Measurements from ENCODE around the gene PIP5K1B.

DNA sequence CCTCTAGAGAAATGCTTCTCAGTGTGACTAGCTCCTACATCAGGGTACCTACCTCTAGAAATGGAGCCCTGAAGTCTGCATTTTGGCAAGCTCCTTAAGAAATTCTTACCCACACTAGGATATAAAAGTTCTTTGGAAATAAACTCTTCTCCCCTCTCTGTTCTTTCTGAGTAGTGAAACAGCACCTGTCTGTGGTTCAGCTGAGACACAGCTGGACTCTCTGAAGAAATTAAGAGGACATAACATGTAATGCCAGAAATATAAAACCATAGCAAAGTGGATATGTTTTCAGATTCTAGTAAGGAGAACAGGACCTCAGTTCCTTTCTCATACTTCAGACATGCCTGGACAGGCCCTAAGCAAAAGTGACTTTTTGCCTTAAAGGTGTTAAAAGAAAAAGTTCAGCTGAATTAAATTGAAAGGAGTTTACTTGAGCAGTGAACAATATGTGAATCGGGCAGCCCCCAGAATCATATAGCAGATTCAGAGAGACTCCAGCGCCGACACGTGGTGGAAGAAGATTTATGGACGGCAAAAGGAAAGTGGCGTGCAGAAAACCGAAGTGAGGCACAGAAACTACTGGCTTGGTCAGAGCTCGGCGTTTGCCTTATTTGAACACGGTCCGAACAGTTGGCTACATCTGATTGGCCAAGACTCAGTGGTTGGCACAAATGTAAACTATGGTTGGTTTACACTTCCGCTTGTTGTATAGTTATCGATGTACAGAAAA lies 244.4 kb downstream of the PIP5K1B start:
- TF ChIP-seq, protein P1, sequence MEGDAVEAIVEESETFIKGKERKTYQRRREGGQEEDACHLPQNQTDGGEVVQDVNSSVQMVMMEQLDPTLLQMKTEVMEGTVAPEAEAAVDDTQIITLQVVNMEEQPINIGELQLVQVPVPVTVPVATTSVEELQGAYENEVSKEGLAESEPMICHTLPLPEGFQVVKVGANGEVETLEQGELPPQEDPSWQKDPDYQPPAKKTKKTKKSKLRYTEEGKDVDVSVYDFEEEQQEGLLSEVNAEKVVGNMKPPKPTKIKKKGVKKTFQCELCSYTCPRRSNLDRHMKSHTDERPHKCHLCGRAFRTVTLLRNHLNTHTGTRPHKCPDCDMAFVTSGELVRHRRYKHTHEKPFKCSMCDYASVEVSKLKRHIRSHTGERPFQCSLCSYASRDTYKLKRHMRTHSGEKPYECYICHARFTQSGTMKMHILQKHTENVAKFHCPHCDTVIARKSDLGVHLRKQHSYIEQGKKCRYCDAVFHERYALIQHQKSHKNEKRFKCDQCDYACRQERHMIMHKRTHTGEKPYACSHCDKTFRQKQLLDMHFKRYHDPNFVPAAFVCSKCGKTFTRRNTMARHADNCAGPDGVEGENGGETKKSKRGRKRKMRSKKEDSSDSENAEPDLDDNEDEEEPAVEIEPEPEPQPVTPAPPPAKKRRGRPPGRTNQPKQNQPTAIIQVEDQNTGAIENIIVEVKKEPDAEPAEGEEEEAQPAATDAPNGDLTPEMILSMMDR (IDR thresholded peaks at IDR 0.05), result 0 out of 2 replicates have a peak, but pooled peaks have one; percentile 2
- TF ChIP-seq POLR2AphosphoS5 (IDR thresholded peaks at IDR 0.05; ENCODE audit: low read depth, low read length), result no peak
